HG03280 (cell line): ENCODE data around the gene PIBF1.
"Not testable (repeated sequence)": the region's sequence is repeated elsewhere in the genome, so short reads cannot be mapped to it uniquely, and the experiment has no call there.

Experiments
- ATAC-seq: cut with Tn5 transposase; IDR thresholded peaks from one replicate; pipeline ENCODE4 v1.9.1; 2021; ENCODE audit warnings: mild to moderate bottlenecking, moderate library complexity; ENCODE audit not compliant: unreplicated experiment

PIBF1 gene

GRCh38 chr13:72901546-72901945 lies 119.6 kb downstream of the PIBF1 start:
- ATAC-seq = not testable (repeated sequence)

- ATAC-seq = no peak
Observed at GRCh38 chr13:72908416-72908815, 126.5 kb downstream of the PIBF1 start.

GRCh38 chr13:72911981-72912380 lies 130.0 kb downstream of the PIBF1 start:
- no peak for ATAC-seq

GRCh38 chr13:72920097-72920496 lies 138.2 kb downstream of the PIBF1 start:
- ATAC-seq = no peak

- no peak for ATAC-seq
Observed at GRCh38 chr13:72931311-72931710, 149.4 kb downstream of the PIBF1 start.

- ATAC-seq = no peak
Observed at GRCh38 chr13:72932250-72932649, 150.3 kb downstream of the PIBF1 start.

- not testable (repeated sequence) for ATAC-seq
Observed at GRCh38 chr13:72946267-72946666, 164.3 kb downstream of the PIBF1 start.

GRCh38 chr13:72952529-72953141 lies 170.7 kb downstream of the PIBF1 start:
- ATAC-seq = no peak

- ATAC-seq = no peak
Observed at GRCh38 chr13:72953391-72953965, 171.5 kb downstream of the PIBF1 start.

- no peak for ATAC-seq
Observed at GRCh38 chr13:72959643-72960042, 177.7 kb downstream of the PIBF1 start.

GRCh38 chr13:72960114-72960513 lies 178.2 kb downstream of the PIBF1 start:
- no peak for ATAC-seq

- no peak for ATAC-seq
Observed at GRCh38 chr13:72960541-72960940, 178.6 kb downstream of the PIBF1 start.

- no peak for ATAC-seq
Observed at GRCh38 chr13:72963762-72964161, 181.8 kb downstream of the PIBF1 start.

- no peak for ATAC-seq
Observed at GRCh38 chr13:72970301-72970880, 188.5 kb downstream of the PIBF1 start.

GRCh38 chr13:72970956-72971355 lies 189.0 kb downstream of the PIBF1 start:
- no peak for ATAC-seq

GRCh38 chr13:72973234-72973633 lies 191.3 kb downstream of the PIBF1 start:
- no peak for ATAC-seq

GRCh38 chr13:72983085-72983768 lies 201.3 kb downstream of the PIBF1 start:
- no peak for ATAC-seq

- no peak for ATAC-seq
Observed at GRCh38 chr13:72985610-72986009, 203.7 kb downstream of the PIBF1 start.

- ATAC-seq = no peak
Observed at GRCh38 chr13:72986197-72986596, 204.3 kb downstream of the PIBF1 start.

GRCh38 chr13:72990953-72991352 lies 209.0 kb downstream of the PIBF1 start:
- no peak for ATAC-seq

GRCh38 chr13:72998012-72998411 lies 216.1 kb downstream of the PIBF1 start:
- no peak for ATAC-seq
